GM12878 (cell line): Measurements from ENCODE around the gene ALDH6A1. TPM values are rescaled to one million over a fixed set of nuclear protein-coding genes. Genes with fewer than 3 reads are reported as not detected.

Experiments used
- ATAC-seq: fragments of 200-7000 bp; cut with Tn5 transposase; 3 replicates; pipeline ENCODE4 v1.9.1; 2020; ENCODE audit warnings: mild to moderate bottlenecking, moderate library complexity
- BruUV-seq: library from RNA; stranded (reverse); fragments of 400-500 nt; replicated peaks from 2 replicates; lab custom pipeline; 2021; lab: Mats Ljungman, UMichigan
- CTCF ChIA-PET: fragments of 300-600 bp; sonication (Branson Sonifier 250); formaldehyde crosslinking; extraction: SDS; loops from one replicate; lab custom pipeline; 2021; ENCODE audit warnings: inconsistent platforms; lab: Yijun Ruan, JAX
- POLR2A ChIA-PET: fragments of 350-600 bp; formaldehyde crosslinking; extraction: SDS; loops from one replicate; lab custom pipeline; 2021; ENCODE audit warnings: inconsistent platforms; lab: Charles Lee
- RAD21 ChIA-PET: fragments of 300-600 bp; sonication (Branson Sonifier 250); formaldehyde crosslinking; loops from one replicate; lab custom pipeline; 2023; ENCODE audit warnings: antibody characterized with exemption; ENCODE audit not compliant: unreplicated experiment; lab: Charles Lee
- SMC1A ChIA-PET: fragments of 300-600 bp; sonication (Branson Sonifier 250); formaldehyde crosslinking; loops from one replicate; lab custom pipeline; 2023; ENCODE audit not compliant: unreplicated experiment, uncharacterized antibody; lab: Charles Lee
- DNase-seq: peaks from one replicate; pipeline ENCODE4 v3.0.0-alpha.2; 2011; ENCODE audit warnings: low read depth, low spot score
- FAIRE-seq: peaks from 3 replicates; lab custom pipeline; 2011; peaks lifted over from hg19 to GRCh38; lab: Jason Lieb, UNC
- H2AFZ ChIP-seq: 2 replicates; pipeline ENCODE4 v1.6.0; 2011; ENCODE audit warnings: low read depth, low read length, control low read depth; ENCODE audit not compliant: control insufficient read depth
- H3K27ac ChIP-seq: 2 replicates; pipeline ENCODE4 v1.5.1; 2011; ENCODE audit warnings: control low read depth; ENCODE audit not compliant: control insufficient read depth, insufficient read depth
- H3K27me3 ChIP-seq, 2 experiments: replicated peaks in 1 of 2; 2 replicates each; pipeline versions ENCODE4 v1.6.0 to v1.6.1; 2011; ENCODE audit warnings: low read length in 1 of 2; ENCODE audit not compliant: control insufficient read depth in 2 of 2, insufficient read depth in 2 of 2
- H3K36me3 ChIP-seq, 2 experiments: 2 replicates each; pipeline ENCODE4 v1.5.1; 2011; ENCODE audit warnings: low read length in 1 of 2; ENCODE audit not compliant: control insufficient read depth in 2 of 2, insufficient read depth in 2 of 2
- H3K4me1 ChIP-seq: 2 replicates; pipeline ENCODE4 v1.6.1; 2011; ENCODE audit warnings: mild to moderate bottlenecking, low read length, moderate library complexity, mixed read lengths; ENCODE audit not compliant: control insufficient read depth, insufficient read depth
- H3K4me2 ChIP-seq: 2 replicates; pipeline ENCODE4 v1.6.0; 2011; ENCODE audit warnings: control low read depth; ENCODE audit not compliant: control insufficient read depth, insufficient read depth
- H3K4me3 ChIP-seq: fragments of 200-600 bp; sonication (generic); 2 replicates; pipeline ENCODE4 v1.5.1; 2016
- H3K79me2 ChIP-seq: 2 replicates; pipeline ENCODE4 v1.6.0; 2011; ENCODE audit warnings: low read length; ENCODE audit not compliant: control insufficient read depth, insufficient read depth
- H3K9ac ChIP-seq: 2 replicates; pipeline ENCODE4 v1.8.0; 2011; ENCODE audit warnings: low read length, control low read depth, mixed read lengths; ENCODE audit not compliant: control insufficient read depth, insufficient read depth
- H3K9me3 ChIP-seq: replicated peaks from 3 replicates; pipeline ENCODE4 v1.5.1; 2011; ENCODE audit warnings: mild to moderate bottlenecking, low read length; ENCODE audit not compliant: control insufficient read depth, insufficient read depth
- H4K20me1 ChIP-seq: 2 replicates; pipeline ENCODE4 v1.6.0; 2011; ENCODE audit not compliant: control insufficient read depth, insufficient read depth
- BCL3 ChIP-seq: IDR thresholded peaks from 2 replicates; pipeline ENCODE4 v1.6.1; 2011; ENCODE audit warnings: borderline replicate concordance, low read depth, mild to moderate bottlenecking, moderate library complexity, low read length; ENCODE audit not compliant: insufficient read depth, poor library complexity, severe bottlenecking
- CHD4 ChIP-seq: fragments of 200-600 bp; sonication (generic); IDR thresholded peaks from 2 replicates; pipeline ENCODE4 v1.6.1; 2016; ENCODE audit warnings: mild to moderate bottlenecking
- GABPA ChIP-seq: IDR thresholded peaks from 2 replicates; pipeline ENCODE4 v1.6.1; 2014; ENCODE audit warnings: antibody characterized with exemption, low read depth, mild to moderate bottlenecking, inconsistent platforms
- HCFC1 ChIP-seq: fragments of 150-350 bp; IDR thresholded peaks from 2 replicates; pipeline ENCODE4 v1.6.1; 2014; ENCODE audit warnings: low read length
- JUND ChIP-seq: IDR thresholded peaks from 2 replicates; pipeline ENCODE4 v1.6.1; 2012; ENCODE audit warnings: low read depth, mild to moderate bottlenecking, low read length, improper control_type of control experiment, moderate library complexity
- KDM1A ChIP-seq: fragments of 200-600 bp; sonication (generic); IDR thresholded peaks from 2 replicates; pipeline ENCODE4 v1.6.1; 2016; ENCODE audit warnings: borderline replicate concordance
- KLF5 ChIP-seq: fragments of 450-650 bp; IDR thresholded peaks from 2 replicates; pipeline ENCODE4 v1.6.1; 2014; ENCODE audit warnings: mild to moderate bottlenecking; ENCODE audit not compliant: partially characterized antibody
- LARP7 ChIP-seq: fragments of 450-650 bp; IDR thresholded peaks from 2 replicates; pipeline ENCODE4 v1.6.1; 2017; ENCODE audit warnings: mild to moderate bottlenecking
- MYB ChIP-seq: fragments of 150-350 bp; IDR thresholded peaks from 2 replicates; pipeline ENCODE4 v1.6.1; 2014; ENCODE audit warnings: mild to moderate bottlenecking, low read depth, low read length, borderline replicate concordance
- NFYB ChIP-seq: IDR thresholded peaks from 2 replicates; pipeline ENCODE4 v1.6.1; 2011; ENCODE audit warnings: low read depth, mild to moderate bottlenecking, low read length, improper control_type of control experiment, moderate library complexity; ENCODE audit not compliant: insufficient read depth
- POU2F2 ChIP-seq: IDR thresholded peaks from 3 replicates; pipeline ENCODE4 v1.6.1; 2011; ENCODE audit warnings: low read depth, mild to moderate bottlenecking, low read length, borderline replicate concordance
- PRDM15 ChIP-seq: fragments of 450-650 bp; formaldehyde crosslinking; IDR thresholded peaks from 2 replicates; pipeline ENCODE4 v1.4.0; 2020; ENCODE audit warnings: mild to moderate bottlenecking, moderate library complexity
- RELA ChIP-seq: fragments of 450-650 bp; IDR thresholded peaks from 2 replicates; pipeline ENCODE4 v1.8.0; 2014; ENCODE audit warnings: borderline replicate concordance; ENCODE audit not compliant: partially characterized antibody
- TCF7 ChIP-seq: IDR thresholded peaks from 2 replicates; pipeline ENCODE4 v1.6.1; 2014; ENCODE audit warnings: antibody characterized with exemption, borderline replicate concordance
- YY1 ChIP-seq: IDR thresholded peaks from 2 replicates; pipeline ENCODE4 v1.6.1; 2011; ENCODE audit warnings: low read depth, mild to moderate bottlenecking, low read length
- ZNF207 ChIP-seq: fragments of 450-650 bp; IDR thresholded peaks from 2 replicates; pipeline ENCODE4 v1.6.1; 2014; ENCODE audit warnings: antibody characterized with exemption, mild to moderate bottlenecking, borderline replicate concordance
- ZNF274 ChIP-seq: IDR thresholded peaks from one replicate; pipeline ENCODE4 v1.8.0; 2011; ENCODE audit not compliant: insufficient read length, insufficient read depth
- WGBS: methylation state at CpG from one replicate; pipeline ENCODE4 v1.1.6; 2016; ENCODE audit warnings: low lambda C conversion rate; ENCODE audit not compliant: insufficient replicate concordance, insufficient coverage; ENCODE audit errors: missing lambda C conversion rate; 5-methylcytosine and 5-hydroxymethylcytosine counted together
- in situ Hi-C: fragments of 300-500 bp; cut with MboI; formaldehyde crosslinking; loops from 9 replicates; pipeline ENCODE4 v1.14.3; 2018; ENCODE audit warnings: mixed read lengths
- intact Hi-C: fragments of 100-400 bp; cut with micrococcal nuclease; formaldehyde crosslinking; loops from one replicate; pipeline ENCODE4 v1.14.2; 2022; ENCODE audit not compliant: unreplicated experiment
- polyA plus RNA-seq, 11 experiments: library from polyadenylated mRNA; depleted of rRNA in 4 of 11; unstranded in 6 of 11; stranded (reverse) in 5 of 11; fragments of >200 nt; fragmentation: Nextera tagmentation in 4 of 11; fragmentation: Illumina TruSeq in 1 of 11; extraction: Ambion mirVana in 4 of 11; extraction: Trizol in 1 of 11; gene quantifications; 1 replicate in 1 of 11; 2 replicates in 10 of 11; pipeline versions ENCODE4 v1.2.1 to v1.2.3, GENCODE V29; 2011 to 2016; ENCODE audit warnings: inconsistent platforms in 2 of 11, missing spikeins in 2 of 11, low read depth in 1 of 11
- total RNA-seq, 4 experiments: library from RNA; depleted of rRNA in 3 of 4; stranded (reverse); fragments of >200 nt in 3 of 4; fragmentation: Illumina TruSeq in 1 of 4; extraction: Trizol in 1 of 4; gene quantifications; 2 replicates each; pipeline versions ENCODE4 v1.2.1 to v1.2.3, GENCODE V29; 2013 to 2021
- TF ChIP-seq, protein P1 (sequence below): IDR thresholded peaks from 2 replicates; pipeline ENCODE4 v1.6.1; 2012; ENCODE audit warnings: low read depth, low read length, improper control_type of control experiment

The ALDH6A1 gene
- total and polyA plus RNA-seq, 10 of the 15 experiments (the other 5 are each of a cell fraction or from before 2014, with no cell fraction given), result 6.3 to 23.4 (median 9.8) TPM

DNA sequence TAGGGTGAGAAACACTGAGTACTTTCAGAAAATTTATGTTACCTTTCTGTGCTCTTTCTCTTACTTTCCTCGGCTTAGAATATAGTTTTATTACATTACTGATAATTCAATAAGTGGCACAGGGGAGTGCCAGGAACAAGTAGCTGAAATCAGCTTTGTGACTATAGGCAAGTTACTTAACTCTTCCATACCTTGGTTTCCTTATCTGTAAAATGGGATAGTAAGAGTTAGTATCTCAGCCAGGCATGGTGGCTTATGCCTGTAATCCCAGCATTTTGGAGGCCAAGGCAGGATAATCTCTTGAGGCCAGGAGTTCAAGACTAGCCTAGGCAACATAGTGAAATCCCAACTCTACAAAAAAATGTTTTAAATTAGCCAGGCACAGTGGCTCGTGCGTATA lies 49.7 kb downstream of the ALDH6A1 start:
- Histone ChIP-seq H3K36me3 (no peaks in the 10 kb centered on the region), H3K4me1 (no peaks in the 10 kb centered on the region), H2AFZ (no peak overlapping the region), H3K27ac (no peak overlapping the region), H3K9ac (no peak overlapping the region), H3K79me2 (no peaks in the 10 kb centered on the region), H3K9me3 (no peaks in the 10 kb centered on the region), H3K4me3 (no peak overlapping the region), H3K4me2 (no peak overlapping the region), H4K20me1 (no peaks in the 10 kb centered on the region), H3K27me3 (no peaks in the 10 kb centered on the region)
- in situ Hi-C loops (loop anchor here (25.0 kb wide), 1 partner anchor 297 kb away; no protein-coding TSS in a partner anchor), intact Hi-C loops (loop anchor here (10.0 kb wide), 1 partner anchor 400 kb away; no protein-coding TSS in a partner anchor)
- TF ChIP-seq TCF7, result no peak
- no peak for TF ChIP-seq HCFC1
- no peak for TF ChIP-seq RELA
- no peak for TF ChIP-seq NFYB
- no peak for TF ChIP-seq KLF5
- no peak for TF ChIP-seq GABPA
- no peak for TF ChIP-seq KDM1A
- TF ChIP-seq PRDM15 (CRISPR knock-in tag), result no peak
- TF ChIP-seq YY1, result no peak
- no peak for TF ChIP-seq CHD4
- no peak for TF ChIP-seq ZNF207
- no peak for TF ChIP-seq JUND
- TF ChIP-seq LARP7, result no peak
- no peak for TF ChIP-seq ZNF274
- no peak for TF ChIP-seq POU2F2
- TF ChIP-seq BCL3, result no peak
- TF ChIP-seq, protein P1, sequence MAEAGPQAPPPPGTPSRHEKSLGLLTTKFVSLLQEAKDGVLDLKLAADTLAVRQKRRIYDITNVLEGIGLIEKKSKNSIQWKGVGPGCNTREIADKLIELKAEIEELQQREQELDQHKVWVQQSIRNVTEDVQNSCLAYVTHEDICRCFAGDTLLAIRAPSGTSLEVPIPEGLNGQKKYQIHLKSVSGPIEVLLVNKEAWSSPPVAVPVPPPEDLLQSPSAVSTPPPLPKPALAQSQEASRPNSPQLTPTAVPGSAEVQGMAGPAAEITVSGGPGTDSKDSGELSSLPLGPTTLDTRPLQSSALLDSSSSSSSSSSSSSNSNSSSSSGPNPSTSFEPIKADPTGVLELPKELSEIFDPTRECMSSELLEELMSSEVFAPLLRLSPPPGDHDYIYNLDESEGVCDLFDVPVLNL, result no peak
- no peak for TF ChIP-seq MYB
- DNase-seq (no peak), FAIRE-seq (no peak), ATAC-seq (no peak)
- WGBS, result 68% methylated on average over 3 of the region's 3 CpGs
- RAD21 ChIA-PET, result no interaction called here
- POLR2A ChIA-PET, result no interaction called here
- CTCF ChIA-PET, result interaction anchor here (1.0 kb wide), 1 partner anchor 143 kb away, joined by 5 read pairs; no protein-coding TSS in a partner anchor
- BruUV-seq, result no TSS peak
- SMC1A ChIA-PET, result no interaction called here
